GM23338 (cell line): ENCODE measurements around the gene THSD4. TPM values are rescaled to one million over a fixed set of nuclear protein-coding genes. Genes with fewer than 3 reads are reported as not detected.

ENCODE experiments used
- ATAC-seq: fragments of 200-7000 bp; cut with Tn5 transposase; 3 replicates; pipeline ENCODE4 v1.9.1; 2020
- DNase-seq: peaks from one replicate; pipeline ENCODE4 v3.0.0-alpha.2; 2015; ENCODE audit warnings: low spot score
- H2AFZ ChIP-seq: fragments of 200-600 bp; sonication (generic); 2 replicates; pipeline ENCODE4 v1.8.0; 2016; ENCODE audit warnings: antibody characterized with exemption, mild to moderate bottlenecking, moderate library complexity
- H3F3A ChIP-seq: fragments of 200-600 bp; sonication (generic); replicated peaks from 2 replicates; pipeline ENCODE4 v1.8.0; 2017; ENCODE audit warnings: antibody characterized with exemption, mixed run types, low read depth
- H3K27ac ChIP-seq: fragments of 200-600 bp; sonication (generic); 2 replicates; pipeline ENCODE4 v1.6.1; 2016; ENCODE audit warnings: low read depth
- H3K27me3 ChIP-seq: fragments of 200-600 bp; sonication (generic); 2 replicates; pipeline ENCODE4 v1.8.0; 2016; ENCODE audit warnings: mild to moderate bottlenecking, mixed run types, moderate library complexity; ENCODE audit not compliant: insufficient read depth
- H3K36me3 ChIP-seq: fragments of 200-600 bp; sonication (generic); 2 replicates; pipeline ENCODE4 v1.8.0; 2016; ENCODE audit warnings: mild to moderate bottlenecking; ENCODE audit not compliant: insufficient read depth
- H3K4me1 ChIP-seq: fragments of 200-600 bp; sonication (generic); 2 replicates; pipeline ENCODE4 v1.8.0; 2016; ENCODE audit warnings: mild to moderate bottlenecking, moderate library complexity; ENCODE audit not compliant: insufficient read depth
- H3K4me2 ChIP-seq: fragments of 200-600 bp; sonication (generic); 2 replicates; pipeline ENCODE4 v1.7.1; 2017; ENCODE audit warnings: mixed run types
- H3K4me3 ChIP-seq: fragments of 200-600 bp; sonication (generic); 2 replicates; pipeline ENCODE4 v1.6.1; 2016; ENCODE audit warnings: mixed run types
- H3K79me2 ChIP-seq: fragments of 200-600 bp; sonication (generic); replicated peaks from 2 replicates; pipeline ENCODE4 v1.8.0; 2017; ENCODE audit warnings: mild to moderate bottlenecking; ENCODE audit not compliant: insufficient read depth
- H3K9me2 ChIP-seq: fragments of 200-600 bp; sonication (generic); 2 replicates; pipeline ENCODE4 v1.8.0; 2017; ENCODE audit not compliant: insufficient read depth
- H4K20me1 ChIP-seq: fragments of 200-600 bp; sonication (generic); replicated peaks from 2 replicates; pipeline ENCODE4 v1.8.0; 2017; ENCODE audit warnings: mild to moderate bottlenecking; ENCODE audit not compliant: insufficient read depth
- H3K27ac Mint-ChIP-seq: 2 replicates; pipeline ENCODE4 v1.8.0; 2020; ENCODE audit warnings: inconsistent platforms, mild to moderate bottlenecking, moderate library complexity, mixed read lengths
- H3K27me3 Mint-ChIP-seq: 3 replicates; pipeline ENCODE4 v1.8.0; 2022; ENCODE audit warnings: low read depth, mild to moderate bottlenecking, moderate library complexity, mixed read lengths, inconsistent platforms; ENCODE audit not compliant: insufficient read depth, poor library complexity
- H3K36me3 Mint-ChIP-seq: 3 replicates; pipeline ENCODE4 v1.8.0; 2021; ENCODE audit warnings: low read depth, mild to moderate bottlenecking, inconsistent platforms, moderate library complexity, mixed read lengths
- H3K4me1 Mint-ChIP-seq: 3 replicates; pipeline ENCODE4 v1.8.0; 2020; ENCODE audit warnings: mild to moderate bottlenecking, inconsistent platforms, mixed read lengths
- H3K4me3 Mint-ChIP-seq: 3 replicates; pipeline ENCODE4 v1.8.0; 2021; ENCODE audit warnings: moderate library complexity, mild to moderate bottlenecking, inconsistent platforms, mixed read lengths
- H3K9me3 Mint-ChIP-seq: 3 replicates; pipeline ENCODE4 v1.8.0; 2020; ENCODE audit warnings: moderate library complexity, mild to moderate bottlenecking, inconsistent platforms, mixed read lengths
- ETS1 ChIP-seq: IDR thresholded peaks from 2 replicates; pipeline ENCODE4 v1.6.1; 2016; ENCODE audit warnings: antibody characterized with exemption
- EZH2 ChIP-seq: fragments of 200-600 bp; sonication (generic); IDR thresholded peaks from one replicate; pipeline ENCODE4 v1.8.0; 2017; ENCODE audit warnings: antibody characterized with exemption, mild to moderate bottlenecking, low read depth; ENCODE audit not compliant: unreplicated experiment
- EZH2phosphoT487 ChIP-seq: fragments of 200-600 bp; sonication (generic); IDR thresholded peaks from one replicate; pipeline ENCODE4 v1.8.1; 2018; ENCODE audit warnings: antibody characterized with exemption; ENCODE audit not compliant: unreplicated experiment
- NANOG ChIP-seq: IDR thresholded peaks from 2 replicates; pipeline ENCODE4 v1.6.1; 2016; ENCODE audit warnings: antibody characterized with exemption, borderline replicate concordance
- POLR2AphosphoS5 ChIP-seq: IDR thresholded peaks from 2 replicates; pipeline ENCODE4 v1.6.1; 2016; ENCODE audit warnings: antibody characterized with exemption, low read depth
- REST ChIP-seq: IDR thresholded peaks from one replicate; pipeline ENCODE4 v1.6.1; 2018; ENCODE audit warnings: antibody characterized with exemption; ENCODE audit not compliant: unreplicated experiment
- ZNF331 ChIP-seq: fragments of 250-450 bp; sonication (Bioruptor Pico); IDR thresholded peaks from 2 replicates; pipeline ENCODE4 v1.5.0; 2020; ENCODE audit warnings: low read depth, mild to moderate bottlenecking, moderate library complexity
- ZNF462 ChIP-seq: fragments of 250-450 bp; sonication (Bioruptor Pico); IDR thresholded peaks from 2 replicates; pipeline ENCODE4 v1.5.0; 2020; ENCODE audit warnings: mild to moderate bottlenecking, moderate library complexity
- polyA plus RNA-seq: library from polyadenylated mRNA; unstranded; fragments of >200 nt; fragmentation: Nextera tagmentation; extraction: Ambion mirVana; gene quantifications from 2 replicates; pipeline ENCODE4 v1.2.1, GENCODE V29; 2016
- total RNA-seq: library from RNA; depleted of rRNA; stranded (reverse); fragments of >200 nt; shearing (Covaris generic); gene quantifications from 2 replicates; pipeline ENCODE4 v1.2.3, GENCODE V29; 2014

The THSD4 gene
- total and polyA plus RNA-seq, 2 experiments from 2014 or later = 2.0 to 7.4 TPM

DNA sequence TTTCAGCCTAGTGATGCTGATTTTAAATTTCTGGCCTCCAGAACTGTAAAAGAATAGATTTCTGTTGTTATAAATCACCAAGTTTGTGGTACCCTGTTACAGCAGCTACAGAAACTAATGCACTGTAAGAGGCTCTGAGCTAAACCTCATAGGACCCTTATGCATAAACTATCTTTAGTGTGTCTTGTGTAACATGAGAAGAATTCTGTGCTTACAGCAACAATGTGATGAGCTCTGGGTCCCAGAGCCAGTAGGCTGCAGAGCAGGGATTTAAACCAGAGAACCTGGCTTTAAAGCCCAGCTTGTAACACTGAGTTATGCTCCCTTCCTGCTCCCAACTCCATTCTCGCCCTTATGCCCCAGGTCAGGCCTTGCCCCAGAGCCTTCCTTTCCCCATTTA lies 113.1 kb downstream of the THSD4 start (continued):
- TF ChIP-seq REST (no peak), ZNF462 (no peak)

GRCh38 chr15:71230303-71230702 lies 115.0 kb downstream of the THSD4 start:
- no peak for ATAC-seq
- no peak for TF ChIP-seq EZH2
- TF ChIP-seq ETS1 = no peak
- no peak for TF ChIP-seq REST
- TF ChIP-seq NANOG = no peak
- no peak for TF ChIP-seq POLR2AphosphoS5
- no peak for TF ChIP-seq ZNF331 (CRISPR knock-in tag)
- no peak for TF ChIP-seq EZH2phosphoT487

More at GRCh38 chr15:71230303-71230702, 115.0 kb downstream of the THSD4 start:
- Mint-ChIP-seq H3K9me3 (no peaks in the 10 kb centered on the region), H3K27ac (no peak overlapping the region), H3K27me3 (peaks cover 7% of the 10 kb centered on the region), H3K4me3 (no peak overlapping the region), H3K36me3 (no peaks in the 10 kb centered on the region), H3K4me1 (peaks cover 25% of the 10 kb centered on the region)
- Histone ChIP-seq H3K4me1 (peaks cover 10% of the 10 kb centered on the region), H3K9me2 (0 out of 2 replicates have a peak, but pooled peaks cover 2% of the 10 kb centered on the region), H2AFZ (no peak overlapping the region), H3K4me3 (no peak overlapping the region), H3K4me2 (no peak overlapping the region), H3K27me3 (no peaks in the 10 kb centered on the region), H3K36me3 (no peaks in the 10 kb centered on the region), H4K20me1 (peaks cover 3% of the 10 kb centered on the region; the same call in 1 of the 2 replicates), H3F3A (no peaks in the 10 kb centered on the region), H3K79me2 (no peaks in the 10 kb centered on the region), H3K27ac (no peak overlapping the region)
- no peak for DNase-seq
